GM19397 (cell line): ENCODE measurements around the gene LCP2.

Experiments
- ATAC-seq: cut with Tn5 transposase; IDR thresholded peaks from one replicate; pipeline ENCODE4 v1.9.1; 2021; ENCODE audit warnings: mild to moderate bottlenecking, moderate library complexity; ENCODE audit not compliant: unreplicated experiment

LCP2 gene

GRCh38 chr5:170296935-170297588, 515 bp downstream of the LCP2 start:
- peak; percentile 52 for ATAC-seq

GRCh38 chr5:170296036-170296934, 1.3 kb downstream of the LCP2 start:
- ATAC-seq = no peak

GRCh38 chr5:170294556-170294955, 3.0 kb downstream of the LCP2 start:
- no peak for ATAC-seq

GRCh38 chr5:170294057-170294456, 3.5 kb downstream of the LCP2 start:
- no peak for ATAC-seq

- ATAC-seq = peak; percentile 82
Measured at GRCh38 chr5:170293273-170293672, 4.3 kb downstream of the LCP2 start.

- ATAC-seq = no peak
Measured at GRCh38 chr5:170292179-170293104, 5.1 kb downstream of the LCP2 start.

- no peak for ATAC-seq
Measured at GRCh38 chr5:170290498-170290897, 7.1 kb downstream of the LCP2 start.

- no peak for ATAC-seq
Measured at GRCh38 chr5:170289764-170290163, 7.8 kb downstream of the LCP2 start.

GRCh38 chr5:170289121-170289520, 8.5 kb downstream of the LCP2 start:
- no peak for ATAC-seq

- ATAC-seq = no peak
Measured at GRCh38 chr5:170288551-170288950, 9.0 kb downstream of the LCP2 start.

- ATAC-seq = no peak
Measured at GRCh38 chr5:170288151-170288550, 9.4 kb downstream of the LCP2 start.

GRCh38 chr5:170287532-170287931, 10.0 kb downstream of the LCP2 start:
- ATAC-seq = no peak

- no peak for ATAC-seq
Measured at GRCh38 chr5:170286386-170286925, 11.1 kb downstream of the LCP2 start.

GRCh38 chr5:170285181-170285580, 12.4 kb downstream of the LCP2 start:
- ATAC-seq = no peak

- ATAC-seq = no peak
Measured at GRCh38 chr5:170284231-170284630, 13.3 kb downstream of the LCP2 start.

- no peak for ATAC-seq
Measured at GRCh38 chr5:170283296-170283695, 14.3 kb downstream of the LCP2 start.

GRCh38 chr5:170280011-170280493, 17.5 kb downstream of the LCP2 start:
- no peak for ATAC-seq

GRCh38 chr5:170279459-170279817, 18.1 kb downstream of the LCP2 start:
- no peak for ATAC-seq

GRCh38 chr5:170278611-170279458, 18.7 kb downstream of the LCP2 start:
- ATAC-seq = peak; percentile 92

GRCh38 chr5:170277867-170278281, 19.7 kb downstream of the LCP2 start:
- no peak for ATAC-seq
